Stimulated activated naive CD4-positive, alpha-beta T cell (primary cell): ENCODE results near the gene NHSL1.

ENCODE experiments used
- DNase-seq, 6 experiments: peaks; one replicate each; lab custom pipeline; 2025; lab: John Stamatoyannopoulos, UW

Gene NHSL1

GRCh38 chr6:138403801-138404665, 95.3 kb downstream of the NHSL1 start, which contains the start of gene HEBP2:
Gene HEBP2, plus strand, starts transcription at chr6:138404223. Its CDS starts 273 bp downstream, at chr6:138404496.
- DNase-seq: peak; percentile 85 to 91 (median 89)

DNA sequence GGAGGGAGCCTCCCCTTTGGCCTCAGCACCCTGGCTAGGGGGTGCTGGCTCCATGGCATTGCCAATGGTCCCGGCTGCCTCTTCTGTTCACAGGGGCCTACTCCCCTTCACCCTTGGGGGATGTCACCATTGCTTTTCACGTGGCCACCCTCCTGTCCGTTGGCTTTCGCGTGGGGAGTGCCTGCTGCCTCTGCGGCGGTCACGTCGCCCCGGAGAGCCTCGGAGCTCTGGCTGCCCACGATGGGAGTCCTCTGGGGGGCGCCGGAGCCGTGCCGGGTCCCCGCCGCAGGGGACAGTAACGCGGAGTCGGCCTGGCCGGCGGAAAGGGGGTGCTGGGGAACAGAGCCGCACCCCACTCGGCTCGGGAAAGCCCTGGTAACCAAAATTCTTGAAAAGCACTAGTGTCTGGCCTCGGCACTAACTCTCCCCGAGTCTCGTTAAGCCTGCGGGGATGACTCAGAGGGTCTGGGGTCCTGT, 95.9 kb downstream of the NHSL1 start:
- DNase-seq: peak in 5 of 6 experiments; percentile 13 to 58 (median 44)

DNA sequence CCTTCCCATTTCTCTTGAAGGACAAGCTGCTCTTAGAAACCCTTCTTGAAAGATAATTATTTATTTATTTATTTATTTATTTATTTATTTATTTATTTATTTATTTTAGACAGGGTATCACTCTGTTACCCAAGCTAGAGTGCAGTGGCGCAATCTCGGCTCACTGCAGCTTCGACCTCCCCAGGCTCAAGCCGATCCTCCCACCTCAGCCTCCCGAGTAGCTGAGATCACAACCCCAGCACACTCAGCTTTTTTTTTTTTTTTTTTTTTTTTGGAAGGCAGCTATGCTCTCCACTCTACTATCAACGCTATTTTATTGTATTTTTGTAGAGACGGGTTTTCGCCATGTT, 96.5 kb downstream of the NHSL1 start:
- DNase-seq: no peak

- no peak for DNase-seq
These were observed 97.1 kb downstream of the NHSL1 start for GRCh38 chr6:138401960-138402837.

DNA sequence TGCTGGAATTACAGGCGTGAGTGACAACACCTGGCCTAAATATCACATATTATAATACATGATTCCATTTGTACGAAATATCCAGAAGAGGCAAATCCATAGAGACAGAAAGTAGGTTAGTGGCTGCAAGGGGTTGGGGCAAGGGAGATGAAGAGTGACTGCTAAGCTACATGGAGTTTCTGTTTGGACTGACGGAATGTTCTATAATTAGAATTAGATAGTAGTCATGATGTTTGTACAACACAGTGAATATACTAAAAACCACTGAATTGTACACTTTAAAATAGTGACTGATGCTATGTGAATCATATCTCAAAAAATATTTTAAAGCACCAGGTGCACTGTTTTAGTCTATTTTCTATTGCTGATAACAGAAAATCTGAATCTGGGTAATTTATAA, 99.0 kb downstream of the NHSL1 start:
- no peak for DNase-seq

- no peak for DNase-seq
These were observed 101.9 kb downstream of the NHSL1 start for GRCh38 chr6:138397128-138398122.

DNA sequence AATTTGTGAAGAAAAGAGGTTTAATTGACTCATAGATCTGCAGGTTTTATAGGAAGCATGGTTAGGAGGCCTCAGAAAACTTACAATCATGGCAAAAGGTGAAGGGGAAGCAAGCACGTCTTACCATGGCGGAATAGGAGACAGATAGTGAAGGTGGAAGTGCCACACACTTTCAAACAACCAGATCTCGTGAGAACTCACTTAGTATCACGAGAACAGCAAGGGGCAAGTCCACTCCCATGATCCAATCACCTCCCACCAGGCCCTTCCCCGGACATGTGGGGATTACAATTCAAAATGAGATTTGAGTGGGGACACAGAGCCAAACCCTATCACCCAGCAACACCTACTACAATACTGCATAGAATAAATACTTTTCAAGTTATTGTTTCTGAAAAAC, 102.6 kb downstream of the NHSL1 start:
- DNase-seq: no peak

DNA sequence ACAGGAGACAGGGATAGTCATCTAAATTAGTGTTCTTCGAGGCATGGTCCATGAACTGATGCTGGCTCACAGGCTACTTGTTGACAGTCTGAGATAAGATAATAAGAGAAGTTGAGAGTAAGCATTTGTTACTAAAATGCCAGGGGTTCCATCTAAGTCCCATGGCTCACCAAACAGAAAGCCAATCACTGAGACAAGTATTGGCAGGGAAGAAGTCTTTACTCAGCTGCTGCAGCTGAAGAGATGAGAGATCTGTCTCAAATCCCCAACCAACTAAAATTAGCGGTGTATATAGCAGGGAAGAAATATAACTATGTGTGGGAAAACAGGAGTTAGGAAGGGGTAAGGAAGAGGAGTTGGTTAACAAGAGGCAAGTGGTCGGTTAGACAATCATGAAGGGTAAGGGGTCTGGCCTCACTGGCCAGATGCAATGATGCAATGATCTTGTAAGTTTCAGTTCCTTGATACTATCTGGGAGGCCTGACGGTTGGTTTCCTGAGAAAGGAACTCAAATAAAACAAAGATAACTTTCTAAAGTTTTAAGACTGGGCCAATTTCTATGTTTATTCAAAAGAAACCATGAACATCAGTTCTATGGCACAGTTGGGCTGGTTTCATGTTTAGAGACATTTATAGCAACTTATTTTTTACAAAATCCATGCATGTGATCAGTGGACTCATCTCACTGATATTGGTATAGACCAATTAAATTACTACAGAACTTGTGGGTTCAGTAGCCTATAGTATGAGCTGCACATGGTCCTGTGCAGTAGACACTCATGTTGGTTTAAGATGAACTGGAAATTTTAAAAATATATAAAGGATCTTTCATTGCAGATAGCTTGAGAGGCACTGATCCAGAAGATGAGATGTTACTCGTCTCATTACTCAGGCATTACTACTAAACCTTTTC, 105.2 kb downstream of the NHSL1 start:
- no peak for DNase-seq

GRCh38 chr6:138389551-138389950, 109.7 kb downstream of the NHSL1 start:
- DNase-seq: no peak

DNA sequence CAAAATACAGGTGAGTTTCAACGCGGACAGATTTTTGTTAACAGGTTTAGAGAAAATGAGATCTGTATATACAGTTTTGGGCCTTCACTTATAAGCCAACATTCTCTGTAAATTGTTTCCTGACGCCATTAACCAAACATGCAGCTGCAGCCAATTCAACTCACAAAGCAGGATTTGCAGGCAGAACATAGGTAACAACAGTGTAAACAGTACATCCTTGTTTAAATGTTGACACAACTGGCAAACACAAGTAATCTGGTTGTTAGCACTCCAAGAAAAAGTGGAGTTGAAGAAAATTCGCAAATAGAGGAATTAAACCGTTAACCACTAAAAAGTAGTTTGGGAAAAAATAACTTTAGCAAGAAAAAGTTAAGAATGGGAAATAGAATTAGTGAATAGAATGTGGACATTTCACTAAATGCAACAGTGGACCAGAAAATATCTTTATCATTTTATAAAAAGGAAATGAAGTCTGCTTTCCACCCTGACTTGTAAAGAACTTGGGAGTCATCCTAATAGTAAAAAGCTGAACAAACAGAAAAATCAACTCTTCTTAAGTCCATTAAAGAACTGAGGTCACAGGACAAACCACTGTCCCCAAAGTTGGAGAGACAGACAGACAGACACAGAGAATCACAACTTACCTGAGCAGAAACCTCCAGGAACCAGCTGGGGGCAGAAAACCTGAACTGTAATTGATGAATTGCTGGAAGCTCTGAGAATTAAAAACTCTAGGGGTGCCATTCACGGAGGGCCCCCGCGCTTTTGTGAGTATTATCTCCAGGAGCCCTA, 111.5 kb downstream of the NHSL1 start:
- DNase-seq: no peak

DNA sequence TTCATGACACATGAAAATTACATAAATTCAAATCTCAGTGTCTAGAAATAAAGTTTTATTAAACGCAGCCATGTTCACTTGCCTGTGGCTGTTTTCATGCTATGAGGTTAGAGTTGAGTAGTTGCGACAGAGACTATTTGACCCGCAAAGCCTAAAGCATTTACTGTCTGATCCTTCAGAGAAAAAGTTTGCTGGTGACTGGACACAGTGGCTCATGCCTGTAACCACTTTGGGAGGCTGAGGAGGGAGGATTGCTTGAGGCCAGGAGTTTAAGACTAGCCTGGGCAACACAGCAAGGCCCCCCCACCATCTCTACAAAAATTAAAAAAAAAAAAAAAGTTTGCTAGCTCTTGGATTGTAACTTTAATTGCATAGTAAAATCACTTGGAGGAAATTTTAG, 112.4 kb downstream of the NHSL1 start:
- DNase-seq: no peak

DNA sequence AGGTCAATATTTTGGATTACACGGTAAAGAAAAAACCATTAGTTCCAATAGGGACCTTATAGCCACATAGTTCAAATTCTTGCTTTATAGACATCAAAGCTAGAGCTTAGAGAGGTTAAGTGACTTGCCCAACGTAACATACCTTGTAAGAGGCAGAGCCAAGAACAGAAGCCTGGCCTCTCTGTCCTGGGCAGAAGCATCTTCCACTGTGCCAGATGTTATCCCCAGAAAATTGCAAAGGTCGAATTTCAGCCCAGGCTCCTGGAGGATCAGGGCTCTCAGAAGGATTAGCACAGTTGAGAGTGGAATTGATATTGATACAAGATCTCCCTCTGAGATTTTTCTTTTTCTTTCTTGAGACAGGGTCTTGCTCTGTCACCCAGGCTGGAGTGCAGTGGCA, 115.5 kb downstream of the NHSL1 start:
- no peak for DNase-seq

DNA sequence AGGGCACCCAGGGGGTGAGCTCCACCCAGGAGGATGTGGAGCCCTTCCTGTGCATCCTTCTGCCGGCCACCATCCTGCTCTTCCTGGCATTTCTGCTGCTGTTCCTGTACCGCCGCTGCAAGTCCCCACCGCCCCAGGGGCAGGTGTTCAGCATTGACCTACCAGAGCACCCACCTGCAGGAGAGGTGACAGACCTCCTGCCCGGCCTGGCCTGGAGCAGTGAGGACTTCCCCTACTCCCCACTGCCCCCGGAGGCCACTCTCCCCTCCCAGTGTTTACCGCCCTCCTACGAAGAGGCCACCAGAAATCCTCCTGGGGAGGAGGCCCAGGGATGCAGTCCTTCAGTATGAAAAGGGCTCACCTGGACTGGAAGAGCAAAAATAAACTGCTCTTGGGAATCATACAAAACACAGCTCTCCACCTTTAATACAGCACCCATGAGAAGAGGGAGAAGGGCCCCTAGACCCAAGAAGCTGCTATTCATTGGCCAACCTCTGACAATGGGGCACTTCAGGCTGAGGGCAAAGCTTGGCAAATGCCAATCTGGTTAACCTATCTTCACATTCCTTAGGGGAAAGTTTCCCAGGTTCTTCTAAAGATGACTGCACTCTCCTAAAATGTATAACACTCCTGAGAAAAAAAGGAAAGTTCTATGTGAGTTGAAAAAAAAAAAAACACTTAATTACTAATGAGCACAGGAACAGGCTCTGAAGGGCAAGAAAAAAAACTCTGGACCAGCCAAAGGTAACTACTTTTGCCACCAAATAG, 116.6 kb downstream of the NHSL1 start:
- no peak for DNase-seq

DNA sequence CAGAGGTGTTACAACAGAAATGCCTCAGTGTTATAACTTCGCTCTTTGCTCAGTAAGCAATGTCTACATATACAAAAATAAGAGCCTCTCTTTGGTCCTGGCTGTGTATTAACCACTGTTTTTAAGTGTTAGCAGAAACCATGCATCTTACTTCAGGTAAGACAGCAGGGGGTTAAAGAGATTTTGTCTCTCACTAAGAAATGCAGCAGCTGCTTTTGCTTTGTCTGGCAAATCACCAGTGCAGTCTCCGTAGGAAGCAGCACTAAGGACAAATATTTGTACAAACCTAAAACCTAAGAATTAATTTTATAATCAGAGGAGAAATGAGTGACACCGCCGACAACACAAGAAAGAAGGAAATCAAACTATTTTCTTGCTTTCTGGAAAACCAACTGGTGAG, 120.8 kb downstream of the NHSL1 start:
- DNase-seq: no peak

- no peak for DNase-seq
These were observed 121.5 kb downstream of the NHSL1 start, which contains the start of gene SMIM28 for GRCh38 chr6:138377844-138378243. Gene SMIM28, plus strand, starts transcription at chr6:138377905. Its CDS starts 168 bp downstream, at chr6:138378073.

DNA sequence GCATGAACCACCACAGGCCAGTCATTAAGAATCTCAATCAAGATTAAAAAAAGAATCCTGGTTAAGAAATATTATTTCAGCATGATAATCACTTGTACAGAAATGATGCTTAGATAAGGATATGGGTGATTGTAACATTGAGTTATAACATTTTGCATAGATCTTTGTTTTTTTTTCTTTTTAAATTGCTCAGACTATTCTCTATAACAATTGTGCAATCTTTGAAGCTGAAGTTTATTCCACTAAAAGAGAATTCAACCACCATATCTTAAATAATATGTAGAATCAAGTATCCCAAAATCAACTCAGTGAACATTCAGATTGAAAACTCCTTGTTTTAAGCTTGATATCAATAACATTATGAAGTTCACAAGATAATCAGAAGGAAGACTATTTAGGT, 122.3 kb downstream of the NHSL1 start:
- DNase-seq: no peak

GRCh38 chr6:138374815-138375214, 124.5 kb downstream of the NHSL1 start:
- DNase-seq: no peak

DNA sequence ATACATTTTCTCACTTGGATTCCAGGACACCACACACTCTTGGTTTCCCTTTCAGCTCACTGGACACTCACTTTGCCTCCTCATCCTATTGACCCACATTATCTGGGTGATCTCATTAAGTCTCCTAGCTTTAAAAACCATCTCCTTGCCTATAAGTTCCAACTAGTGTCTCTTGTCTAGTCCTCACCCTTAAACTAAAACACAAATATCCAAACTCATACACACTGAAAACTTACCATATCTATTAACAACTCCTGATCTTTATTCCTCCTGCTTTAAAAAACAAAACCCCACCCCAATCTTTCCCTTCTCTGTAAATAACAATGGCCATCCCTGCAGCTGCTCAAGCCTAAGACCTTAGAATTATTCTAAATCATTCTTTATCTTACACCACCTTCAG, 125.1 kb downstream of the NHSL1 start:
- DNase-seq: no peak
